GM19438 (cell line): ENCODE measurements around the gene APLNR.

Experiments
- ATAC-seq: cut with Tn5 transposase; IDR thresholded peaks from one replicate; pipeline ENCODE4 v1.9.1; 2021; ENCODE audit warnings: low read depth; ENCODE audit not compliant: unreplicated experiment

Gene APLNR

GRCh38 chr11:57222239-57222638, 14.8 kb downstream of the APLNR start:
- no peak for ATAC-seq

GRCh38 chr11:57219021-57219627, 17.9 kb downstream of the APLNR start:
- ATAC-seq = no peak

GRCh38 chr11:57217053-57217452, 20.0 kb downstream of the APLNR start:
- no peak for ATAC-seq

- no peak for ATAC-seq
Observed at GRCh38 chr11:57216463-57216862, 20.6 kb downstream of the APLNR start.

- ATAC-seq = no peak
Observed at GRCh38 chr11:57214494-57214893, 22.6 kb downstream of the APLNR start.

GRCh38 chr11:57214098-57214417, 23.0 kb downstream of the APLNR start:
- ATAC-seq = no peak

GRCh38 chr11:57213342-57214097, 23.5 kb downstream of the APLNR start:
- no peak for ATAC-seq

- ATAC-seq = no peak
Observed at GRCh38 chr11:57210781-57211180, 26.3 kb downstream of the APLNR start.

GRCh38 chr11:57207168-57207567, 29.9 kb downstream of the APLNR start:
- no peak for ATAC-seq

- no peak for ATAC-seq
Observed at GRCh38 chr11:57205041-57205641, 31.9 kb downstream of the APLNR start.

GRCh38 chr11:57203882-57204480, 33.1 kb downstream of the APLNR start:
- no peak for ATAC-seq

- ATAC-seq = no peak
Observed at GRCh38 chr11:57203359-57203758, 33.7 kb downstream of the APLNR start.

- no peak for ATAC-seq
Observed at GRCh38 chr11:57202281-57202680, 34.8 kb downstream of the APLNR start.

GRCh38 chr11:57200917-57201316, 36.1 kb downstream of the APLNR start:
- no peak for ATAC-seq

- ATAC-seq = no peak
Observed at GRCh38 chr11:57199330-57199729, 37.7 kb downstream of the APLNR start.

GRCh38 chr11:57197762-57198161, 39.3 kb downstream of the APLNR start:
- ATAC-seq = no peak

- no peak for ATAC-seq
Observed at GRCh38 chr11:57196596-57196995, 40.5 kb downstream of the APLNR start.

GRCh38 chr11:57192316-57192715, 44.7 kb downstream of the APLNR start:
- no peak for ATAC-seq

GRCh38 chr11:57191311-57192219, 45.5 kb downstream of the APLNR start:
- no peak for ATAC-seq

- ATAC-seq = no peak
Observed at GRCh38 chr11:57190548-57190947, 46.5 kb downstream of the APLNR start.
